ENCODE results near the gene TAF9B.
"Not testable (repeated sequence)": the region's sequence is repeated elsewhere in the genome, so short reads cannot be mapped to it uniquely, and the experiment has no call there.

The TAF9B gene

GRCh38 chrX:78139160-78140123 lies at the start of gene TAF9B:
Gene TAF9B (minus strand): TSS chrX:78139650. CDS start chrX:78139611, 39 bp downstream.
- DNase-seq: peak; percentile 80
- Mint-ChIP-seq H3K9me3 (peaks cover 39% of the 10 kb centered on the region), H3K36me3 (ENCODE audit: low read depth) (peaks cover 6% of the 10 kb centered on the region), H3K4me1 (no peaks in the 10 kb centered on the region), H3K27me3 (ENCODE audit: low read depth, poor library complexity) (no peaks in the 10 kb centered on the region), H3K27ac (peak within 1 kb of the TSS; percentile 89), H3K4me3 (peak within 1 kb of the TSS; percentile 86)
- no peak for TF ChIP-seq CTCF (IDR thresholded peaks at IDR 0.05)

- H3K27ac Mint-ChIP-seq: no peak overlapping the region
- H3K4me3 Mint-ChIP-seq: no peak overlapping the region
- no peaks in the 10 kb centered on the region for H3K36me3 Mint-ChIP-seq (ENCODE audit: low read depth)
- peaks cover 69% of the 10 kb centered on the region for H3K9me3 Mint-ChIP-seq
- DNase-seq: no peak
- H3K27me3 Mint-ChIP-seq (ENCODE audit: low read depth, poor library complexity): peaks cover 6% of the 10 kb centered on the region
- no peak for TF ChIP-seq CTCF (IDR thresholded peaks at IDR 0.05)
- H3K4me1 Mint-ChIP-seq: no peaks in the 10 kb centered on the region
Measured at GRCh38 chrX:78182881-78183280, 43.4 kb upstream of the TAF9B start.

GRCh38 chrX:78181307-78181706 lies 41.9 kb upstream of the TAF9B start:
- peaks cover 65% of the 10 kb centered on the region for H3K9me3 Mint-ChIP-seq
- peaks cover 6% of the 10 kb centered on the region for H3K27me3 Mint-ChIP-seq (ENCODE audit: low read depth, poor library complexity)
- no peak for DNase-seq
- no peak overlapping the region for H3K4me3 Mint-ChIP-seq
- H3K4me1 Mint-ChIP-seq: no peaks in the 10 kb centered on the region
- H3K27ac Mint-ChIP-seq: no peak overlapping the region
- no peaks in the 10 kb centered on the region for H3K36me3 Mint-ChIP-seq (ENCODE audit: low read depth)
- no peak for TF ChIP-seq CTCF (IDR thresholded peaks at IDR 0.05)

DNA sequence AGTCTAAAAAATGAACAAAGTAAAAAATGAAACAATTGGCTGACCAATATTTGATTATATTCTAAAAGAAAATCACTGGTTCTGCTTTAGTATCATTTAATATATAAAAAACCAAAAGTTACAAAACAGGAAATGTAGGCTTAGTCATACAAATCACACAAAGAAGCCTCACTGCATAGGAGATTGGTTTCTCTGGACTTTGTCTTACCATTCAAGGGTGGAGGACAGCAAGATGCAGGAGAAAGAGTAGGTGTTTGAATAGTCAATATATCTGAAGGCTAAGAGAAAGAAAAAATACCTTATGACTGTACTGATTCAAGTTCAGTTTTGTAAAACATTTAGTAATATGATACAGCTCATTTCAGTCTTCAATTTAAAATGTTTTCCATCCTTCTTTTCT lies 28.6 kb upstream of the TAF9B start:
- Mint-ChIP-seq H3K27me3 (ENCODE audit: low read depth, poor library complexity) (no peaks in the 10 kb centered on the region), H3K9me3 (peaks cover 8% of the 10 kb centered on the region), H3K4me3 (no peak overlapping the region), H3K36me3 (ENCODE audit: low read depth) (no peaks in the 10 kb centered on the region), H3K27ac (no peak overlapping the region), H3K4me1 (no peaks in the 10 kb centered on the region)
- no peak for DNase-seq
- no peak for TF ChIP-seq CTCF (IDR thresholded peaks at IDR 0.05)

DNA sequence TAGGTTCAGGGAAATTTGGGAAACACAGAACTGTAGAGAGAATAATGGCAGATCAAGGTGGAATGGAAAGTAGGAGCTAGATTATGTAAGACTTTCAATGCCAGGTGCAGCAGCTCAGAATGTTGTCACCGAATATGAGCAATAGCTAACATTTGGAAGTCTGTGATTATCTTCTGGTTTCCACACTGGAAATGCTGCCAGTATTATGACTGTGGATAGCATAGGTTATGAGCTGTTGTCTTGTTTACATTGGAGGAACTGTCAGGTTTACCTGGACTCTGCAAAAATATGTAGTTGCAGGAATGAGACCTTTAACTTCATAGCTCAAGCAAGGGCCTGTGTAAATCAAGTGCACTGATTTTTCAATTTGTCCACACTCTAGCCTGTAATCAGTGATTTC lies 26.0 kb upstream of the TAF9B start:
- TF ChIP-seq CTCF (IDR thresholded peaks at IDR 0.05): no peak
- Mint-ChIP-seq H3K27me3 (ENCODE audit: low read depth, poor library complexity) (no peaks in the 10 kb centered on the region), H3K4me3 (no peak overlapping the region), H3K36me3 (ENCODE audit: low read depth) (no peaks in the 10 kb centered on the region), H3K9me3 (peaks cover 32% of the 10 kb centered on the region), H3K4me1 (no peaks in the 10 kb centered on the region), H3K27ac (no peak overlapping the region)
- DNase-seq: no peak

DNA sequence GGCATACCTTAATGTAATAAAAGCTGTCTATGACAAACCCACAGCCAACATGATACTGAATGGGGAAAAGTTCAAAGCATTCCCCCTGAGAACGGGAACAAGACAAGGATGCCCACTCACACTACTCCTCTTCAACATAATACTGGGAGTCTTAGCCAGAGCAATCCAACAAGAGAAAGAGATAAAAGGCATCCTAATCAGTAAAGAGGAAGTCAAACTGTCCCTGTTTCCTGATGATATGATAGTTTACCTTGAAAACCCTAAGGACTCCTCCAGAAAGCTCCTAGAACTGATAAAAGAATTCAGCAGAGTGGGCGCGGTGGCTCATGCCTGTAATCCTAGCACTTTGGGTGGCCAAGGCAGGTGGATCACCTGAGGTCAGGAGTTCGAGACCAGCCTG lies 23.7 kb upstream of the TAF9B start:
- not testable (repeated sequence) for H3K4me1 Mint-ChIP-seq

DNA sequence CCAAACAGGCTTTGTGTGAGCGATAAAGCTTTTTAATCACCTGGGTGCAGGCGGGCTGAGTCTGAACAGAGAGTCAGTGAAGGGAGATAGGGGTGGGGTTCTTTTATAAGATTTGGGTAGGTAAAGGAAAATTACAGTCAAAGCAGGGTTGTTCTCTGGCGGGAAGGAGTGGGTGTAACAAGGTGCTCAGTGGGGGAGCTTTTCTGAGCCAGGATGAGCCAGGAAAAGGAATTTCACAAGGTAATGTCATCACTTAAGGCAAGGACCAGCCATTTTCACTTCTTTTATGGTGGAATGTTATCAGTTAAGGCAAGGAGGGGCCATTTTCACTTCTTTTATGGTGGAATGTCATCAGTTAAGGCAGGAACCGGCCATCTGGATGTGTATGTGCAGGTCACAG lies 21.3 kb upstream of the TAF9B start:
- not testable (repeated sequence) for H3K4me3 Mint-ChIP-seq; H3K4me1 Mint-ChIP-seq; H3K27me3 Mint-ChIP-seq (ENCODE audit: low read depth, poor library complexity); H3K36me3 Mint-ChIP-seq (ENCODE audit: low read depth); H3K27ac Mint-ChIP-seq; DNase-seq
- peaks cover 74% of the 10 kb centered on the region for H3K9me3 Mint-ChIP-seq

More for the DNA sequence above, 23.7 kb upstream of the TAF9B start:
- peaks cover 52% of the 10 kb centered on the region for H3K9me3 Mint-ChIP-seq
- not testable (repeated sequence) for H3K36me3 Mint-ChIP-seq (ENCODE audit: low read depth); H3K27me3 Mint-ChIP-seq (ENCODE audit: low read depth, poor library complexity); H3K27ac Mint-ChIP-seq; H3K4me3 Mint-ChIP-seq; DNase-seq

- not testable (repeated sequence) for DNase-seq; H3K36me3 Mint-ChIP-seq (ENCODE audit: low read depth)
Measured at GRCh38 chrX:78157846-78158245, 18.4 kb upstream of the TAF9B start.

DNA sequence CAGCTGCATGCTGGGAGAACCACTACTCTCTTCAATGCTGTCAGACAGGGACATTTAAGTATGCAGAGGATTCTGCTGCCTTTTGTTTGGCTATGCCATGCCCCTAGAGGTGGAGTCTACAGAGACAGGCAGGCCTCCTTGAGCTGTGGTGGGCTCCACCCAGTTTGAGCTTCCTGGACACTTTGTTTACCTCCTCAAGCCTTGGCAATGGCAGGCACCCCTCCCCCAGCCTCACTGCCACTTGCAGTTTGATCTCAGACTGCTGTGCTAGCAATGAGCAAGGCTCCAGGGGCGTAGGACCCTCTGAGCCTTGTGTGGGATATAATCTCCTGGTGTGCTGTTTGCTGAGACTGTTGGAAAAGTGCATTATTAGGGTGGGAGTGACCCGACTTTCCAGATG lies 17.9 kb upstream of the TAF9B start:
- peaks cover 74% of the 10 kb centered on the region for H3K9me3 Mint-ChIP-seq
- not testable (repeated sequence) for H3K27me3 Mint-ChIP-seq (ENCODE audit: low read depth, poor library complexity); H3K36me3 Mint-ChIP-seq (ENCODE audit: low read depth); H3K4me3 Mint-ChIP-seq; H3K4me1 Mint-ChIP-seq; H3K27ac Mint-ChIP-seq; DNase-seq

More at GRCh38 chrX:78157846-78158245, 18.4 kb upstream of the TAF9B start:
- not testable (repeated sequence) for H3K27me3 Mint-ChIP-seq (ENCODE audit: low read depth, poor library complexity); H3K27ac Mint-ChIP-seq; H3K4me3 Mint-ChIP-seq; H3K4me1 Mint-ChIP-seq
- peaks cover 79% of the 10 kb centered on the region for H3K9me3 Mint-ChIP-seq
